NOMO-1 treated with dmso at 0.1 percent for 144 hours (cell line): Measurements from ENCODE around the gene IPO7.
"Not testable (repeated sequence)": the region's sequence is repeated elsewhere in the genome, so short reads cannot be mapped to it uniquely, and the experiment has no call there.

Source experiments
- DNase-seq: peaks from one replicate; lab custom pipeline; 2025; ENCODE audit not compliant: unreplicated experiment; lab: John Stamatoyannopoulos, UW

Gene IPO7

DNA sequence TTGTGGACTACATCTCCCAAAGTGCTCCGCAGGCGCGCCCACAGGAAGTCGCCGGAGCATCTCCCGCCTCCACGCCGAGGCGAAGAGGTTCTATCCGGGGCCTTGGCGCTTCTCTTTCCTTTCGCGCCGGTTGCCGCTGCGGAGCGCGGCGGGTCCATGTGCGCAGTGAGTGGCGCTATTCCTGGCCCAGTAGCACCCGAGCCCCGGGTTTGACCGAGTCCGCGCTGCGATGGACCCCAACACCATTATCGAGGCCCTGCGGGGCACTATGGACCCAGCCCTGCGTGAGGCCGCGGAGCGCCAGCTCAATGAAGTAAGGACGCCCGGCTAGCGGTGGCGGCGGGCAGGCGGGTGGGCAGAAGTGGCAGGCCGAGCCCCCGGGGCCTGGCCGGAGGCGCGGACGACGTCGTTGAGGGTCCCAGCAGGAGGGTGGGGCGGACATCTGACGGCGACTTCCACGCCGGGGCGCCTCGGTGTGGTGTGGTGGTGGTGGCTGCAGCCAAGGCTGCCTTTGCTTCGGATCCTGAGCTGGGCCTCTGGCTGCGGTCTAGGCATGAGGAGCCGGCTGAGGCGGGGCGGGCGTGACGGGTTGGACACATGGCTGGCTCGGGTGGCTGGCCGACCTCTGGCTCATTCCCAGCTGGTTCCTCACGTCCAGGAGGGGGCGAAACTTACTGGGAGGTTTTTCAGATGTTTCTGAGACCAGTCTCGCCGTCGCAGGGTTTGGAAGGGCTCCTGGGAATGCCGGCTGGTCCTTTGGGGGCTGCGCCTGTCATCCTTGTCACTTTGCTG is at the start of gene IPO7:
TSS of gene IPO7 (plus strand) at position 118 of the 792 bp plus-strand sequence. CDS start at position 230, 112 bp downstream.
- peak; percentile 84 for DNase-seq

- no peak for DNase-seq
These were observed 42.7 kb upstream of the IPO7 start for GRCh38 chr11:9341638-9342178.

- DNase-seq = no peak
These were observed 40.3 kb upstream of the IPO7 start for GRCh38 chr11:9344061-9344680.

DNA sequence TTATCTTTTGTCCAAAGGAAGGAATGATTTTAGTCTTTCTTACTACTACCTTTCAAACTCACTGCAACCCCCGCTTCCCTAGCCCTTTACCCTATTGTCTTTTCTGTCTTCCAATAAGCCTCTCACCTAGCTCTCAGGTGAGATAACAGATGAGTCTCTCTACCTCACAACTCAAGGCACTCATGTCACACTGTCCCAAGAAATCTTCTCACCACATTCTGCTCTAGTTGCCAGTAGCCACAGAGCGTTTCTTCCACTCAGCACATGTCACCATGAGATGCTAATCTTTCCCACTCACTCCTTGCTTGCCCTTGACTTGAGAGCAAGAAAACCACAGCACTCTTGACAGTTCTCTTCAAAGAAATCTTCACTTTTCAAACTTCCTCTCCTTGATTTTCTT is 37.4 kb upstream of the IPO7 start:
- DNase-seq = no peak

DNA sequence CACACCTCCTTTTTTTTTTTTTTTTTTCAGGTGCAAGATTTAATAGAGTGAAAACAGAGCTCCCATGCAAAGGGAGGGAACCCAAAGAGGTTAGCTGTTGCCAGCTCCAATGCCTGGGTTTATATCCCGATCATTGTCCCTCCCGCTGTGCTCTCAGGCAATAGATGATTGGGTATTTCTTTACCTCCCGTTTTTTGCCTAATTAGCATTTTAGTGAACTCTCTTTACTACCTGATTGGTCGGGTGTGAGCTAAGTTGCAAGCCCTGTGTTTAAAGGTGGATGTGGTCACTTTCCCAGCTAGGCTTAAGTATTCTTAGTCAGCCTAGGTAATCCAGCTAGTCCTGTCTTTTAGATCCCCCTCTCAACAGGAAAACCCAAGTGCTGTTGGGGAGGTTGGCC is 36.7 kb upstream of the IPO7 start:
- not testable (repeated sequence) for DNase-seq

DNA sequence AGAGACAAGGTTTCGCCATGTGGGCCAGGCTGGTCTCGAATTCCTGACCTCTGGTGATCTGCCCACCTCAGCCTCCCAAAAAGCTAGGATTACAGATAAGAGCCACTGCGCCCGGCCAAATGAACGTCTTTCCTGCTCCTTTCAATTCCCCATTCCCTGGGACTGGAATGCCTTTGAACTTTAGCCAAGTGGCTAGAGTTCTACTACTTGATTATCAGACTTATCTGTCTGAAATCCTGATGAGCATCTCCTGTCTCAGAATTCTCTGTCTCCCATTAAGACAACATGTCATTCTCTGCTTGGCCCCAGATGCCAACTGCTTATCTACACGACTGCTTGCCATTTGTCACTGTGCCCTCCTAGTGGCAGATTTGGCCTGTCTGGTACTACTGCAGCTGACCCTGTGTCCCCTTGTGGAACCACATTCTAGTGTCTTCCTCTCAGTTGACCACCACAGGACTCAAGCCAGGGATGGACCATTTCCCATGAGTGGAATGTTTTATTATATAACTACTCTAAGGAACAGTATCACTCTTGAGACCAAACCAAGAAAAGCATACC is 33.1 kb upstream of the IPO7 start:
- DNase-seq = no peak

- DNase-seq = no peak
These were observed 27.4 kb upstream of the IPO7 start for GRCh38 chr11:9357041-9357440.

DNA sequence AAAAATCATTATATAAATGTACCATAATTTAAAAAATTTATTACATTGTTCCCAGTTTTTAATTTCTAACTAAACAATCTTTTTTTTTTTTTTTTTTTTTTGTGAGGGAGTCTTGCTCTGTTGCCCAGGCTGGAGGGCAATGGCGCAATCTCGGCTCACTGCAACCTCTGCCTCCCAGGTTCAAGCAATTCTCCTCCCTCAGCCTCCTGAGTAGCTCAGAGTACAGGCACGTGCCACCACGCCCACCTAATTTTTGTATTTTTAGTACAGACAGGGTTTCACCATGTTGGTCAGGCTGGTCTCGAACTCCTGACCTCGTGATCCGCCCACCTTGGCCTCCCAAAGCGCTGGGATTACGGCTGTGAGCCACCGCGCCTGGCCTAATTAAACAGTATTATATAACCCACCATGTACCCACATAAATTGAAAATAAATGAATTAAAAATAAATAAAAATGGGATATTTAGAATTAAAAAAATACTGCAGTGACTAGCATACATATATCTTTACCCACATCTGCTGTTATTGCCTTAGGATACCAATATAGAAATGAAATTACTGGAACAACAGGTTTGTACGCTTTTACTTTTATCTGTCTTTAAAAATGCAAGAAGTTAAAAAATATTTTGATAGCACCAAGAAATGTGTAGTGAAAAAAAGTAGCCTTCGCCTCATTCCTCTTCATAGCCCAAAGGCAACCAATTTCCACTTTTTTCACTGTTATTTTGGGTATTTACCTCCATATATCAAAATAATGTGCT is 23.4 kb upstream of the IPO7 start:
- DNase-seq = not testable (repeated sequence)

DNA sequence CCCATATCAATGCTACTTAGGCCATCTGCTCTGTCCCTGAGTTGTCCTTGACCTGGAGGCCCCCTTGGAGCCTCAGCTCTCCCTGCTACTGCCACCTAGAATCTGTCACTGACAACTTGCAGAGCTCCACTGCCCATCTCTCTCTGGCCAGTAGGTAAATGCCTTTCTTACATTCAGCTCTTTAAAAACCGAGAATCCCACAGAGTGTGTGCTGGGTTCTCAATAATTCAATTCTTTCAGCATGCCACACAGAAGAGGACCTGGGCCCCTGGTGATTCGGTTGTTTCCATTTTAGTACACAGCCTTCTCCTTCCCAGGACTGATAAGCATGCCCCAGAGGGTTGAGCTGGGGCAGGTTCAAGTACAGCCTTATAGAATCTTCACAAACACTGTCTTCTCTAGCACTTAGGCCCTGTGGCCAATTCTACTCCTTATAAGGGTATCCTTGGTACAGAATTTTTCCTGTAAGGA is 22.0 kb upstream of the IPO7 start:
- no peak for DNase-seq

- peak; percentile 92 for DNase-seq
These were observed 20.2 kb upstream of the IPO7 start for GRCh38 chr11:9363954-9364912.

DNA sequence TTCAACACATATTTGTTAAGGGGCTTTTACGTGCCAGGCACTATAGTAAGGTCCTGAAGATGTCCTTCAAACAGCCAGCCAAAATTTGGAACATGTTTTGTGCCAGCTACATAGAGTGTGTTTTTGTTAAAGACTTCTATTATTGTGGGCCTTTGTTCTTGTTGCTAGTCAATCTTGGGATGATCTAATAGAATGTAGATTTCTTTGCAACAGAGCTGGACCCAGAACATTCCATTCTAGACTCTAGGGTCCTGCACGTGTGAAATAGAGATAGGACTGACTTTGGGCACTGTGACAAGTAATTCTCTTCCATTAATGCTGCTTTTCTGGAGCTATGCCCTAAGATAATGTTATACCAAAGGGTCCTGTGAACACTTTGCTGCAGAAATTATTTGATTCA is 16.9 kb upstream of the IPO7 start:
- no peak for DNase-seq

DNA sequence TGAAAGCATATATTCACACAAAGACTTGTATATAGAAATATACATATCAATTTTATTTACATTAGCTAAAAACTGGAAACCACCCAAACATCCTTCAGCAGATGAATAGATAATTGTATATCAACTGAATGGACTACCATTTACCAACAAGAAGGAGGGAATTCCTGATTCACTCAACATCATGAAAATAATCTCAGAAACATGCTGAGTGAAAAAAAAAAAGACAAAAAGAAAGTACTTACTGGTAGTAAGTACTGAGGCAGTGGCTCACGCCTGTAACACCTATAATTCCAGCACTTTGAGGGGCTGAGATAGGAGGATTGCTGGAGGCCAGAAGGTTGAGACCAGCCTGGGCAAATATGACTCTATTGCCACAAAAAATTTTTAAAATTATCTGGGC is 7.4 kb upstream of the IPO7 start:
- no peak for DNase-seq

- DNase-seq = no peak
These were observed 5.4 kb upstream of the IPO7 start for GRCh38 chr11:9379041-9379440.

DNA sequence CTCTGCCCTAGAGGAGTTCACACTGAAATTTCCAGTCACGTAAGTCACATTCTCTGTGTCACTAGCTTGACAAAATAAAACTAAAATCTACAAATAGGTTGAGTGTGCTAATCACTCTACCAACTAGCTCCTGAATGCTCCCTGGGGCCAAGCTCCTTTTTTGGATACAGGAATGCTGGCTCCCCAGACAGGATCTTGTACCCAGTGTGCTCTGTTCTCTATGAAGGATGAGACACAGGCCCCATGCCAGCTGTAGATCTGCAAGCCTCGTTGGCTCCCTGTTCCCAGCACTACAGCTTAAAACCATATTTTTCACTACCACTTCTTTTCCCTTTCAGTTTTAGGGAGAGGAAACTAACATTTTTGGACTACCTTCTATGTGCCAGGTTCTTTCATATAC is 3.7 kb upstream of the IPO7 start:
- DNase-seq = no peak

- no peak for DNase-seq
These were observed 961 bp downstream of the IPO7 start for GRCh38 chr11:9385327-9385899.

GRCh38 chr11:9386086-9386485 is 1.6 kb downstream of the IPO7 start:
- DNase-seq = no peak

- DNase-seq = no peak
These were observed 2.4 kb downstream of the IPO7 start for GRCh38 chr11:9386901-9387300.

DNA sequence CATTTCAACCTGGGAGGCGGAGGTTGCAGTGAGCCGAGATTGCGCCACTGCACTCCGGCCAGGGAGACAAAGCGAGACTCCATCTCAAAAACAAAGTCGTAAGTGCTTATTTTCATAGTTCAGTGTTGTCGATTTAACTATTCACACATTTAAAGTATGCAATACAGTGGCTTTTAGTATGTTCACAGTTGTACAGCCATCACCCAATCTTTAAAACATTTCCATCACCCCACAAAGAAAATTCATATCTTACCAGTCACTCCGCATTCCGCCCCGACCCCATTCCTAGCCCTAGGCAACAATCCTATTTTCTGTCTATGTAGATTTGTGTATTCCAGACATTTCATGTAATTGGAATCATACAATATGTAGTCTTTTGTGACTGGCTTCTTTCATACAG is 11.9 kb downstream of the IPO7 start:
- DNase-seq = no peak

DNA sequence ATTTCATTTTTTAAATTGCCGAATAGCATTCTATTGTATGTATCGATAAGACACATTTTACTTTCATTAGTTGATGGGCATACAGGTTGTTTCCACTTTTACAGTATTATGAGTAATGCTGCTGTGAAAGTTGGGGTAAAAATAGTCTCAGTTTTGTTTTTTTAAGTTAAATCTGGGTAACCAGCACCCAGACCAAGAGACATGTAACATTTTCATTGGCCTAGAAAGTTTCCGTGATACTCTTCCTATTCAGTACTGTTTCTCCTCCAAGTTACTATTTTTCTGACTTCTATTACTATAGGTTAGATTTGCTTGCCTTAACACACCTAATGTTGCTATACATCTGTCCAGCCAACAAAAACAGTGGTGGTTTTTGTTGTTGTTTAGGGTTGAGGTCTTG is 12.3 kb downstream of the IPO7 start:
- no peak for DNase-seq
